Trophoblast cell (in vitro differentiated cells and primary cell): Measurements from ENCODE around the gene TOM1L2.
A peak's percentile ranks its signal among the peaks of the same experiment; 100 is the strongest.

Source experiments
- DNase-seq, 2 donors: peaks; one replicate each; pipeline ENCODE4 v3.0.0-alpha.2; 2016
- H2AFZ ChIP-seq: 2 replicates; pipeline ENCODE4 v1.6.1; 2013; ENCODE audit warnings: low read length, moderate library complexity, mild to moderate bottlenecking; ENCODE audit not compliant: insufficient read depth, poor library complexity
- H2AK5ac ChIP-seq: 2 replicates; pipeline ENCODE4 v1.6.1; 2013; ENCODE audit warnings: mild to moderate bottlenecking, low read length
- H2BK120ac ChIP-seq: 2 replicates; pipeline ENCODE4 v1.6.1; 2013; ENCODE audit warnings: low read length, mild to moderate bottlenecking, moderate library complexity; ENCODE audit not compliant: insufficient read depth, poor library complexity
- H2BK12ac ChIP-seq: 2 replicates; pipeline ENCODE4 v1.6.1; 2013; ENCODE audit warnings: mild to moderate bottlenecking, low read length, moderate library complexity
- H2BK5ac ChIP-seq: 2 replicates; pipeline ENCODE4 v1.6.1; 2013; ENCODE audit warnings: low read length, low read depth, moderate library complexity, mild to moderate bottlenecking; ENCODE audit not compliant: poor library complexity
- H3K14ac ChIP-seq: 2 replicates; pipeline ENCODE4 v1.6.1; 2013; ENCODE audit warnings: mild to moderate bottlenecking, low read length
- H3K18ac ChIP-seq: 2 replicates; pipeline ENCODE4 v1.6.1; 2013; ENCODE audit warnings: mild to moderate bottlenecking, low read length
- H3K23ac ChIP-seq: 2 replicates; pipeline ENCODE4 v1.6.1; 2013; ENCODE audit warnings: low read length
- H3K27ac ChIP-seq: 2 replicates; pipeline ENCODE4 v1.5.1; 2013; ENCODE audit warnings: low read depth, mild to moderate bottlenecking, inconsistent platforms, low read length, moderate library complexity
- H3K27me3 ChIP-seq: 2 replicates; pipeline ENCODE4 v1.6.1; 2013; ENCODE audit warnings: inconsistent platforms, mild to moderate bottlenecking, low read length, moderate library complexity; ENCODE audit not compliant: insufficient read depth
- H3K36me3 ChIP-seq, 2 experiments: 1 replicate in 1 of 2; 2 replicates in 1 of 2; pipeline ENCODE4 v1.6.1; 2013; ENCODE audit warnings: low read length in 2 of 2, mild to moderate bottlenecking in 2 of 2, moderate library complexity in 1 of 2; ENCODE audit not compliant: insufficient read depth in 2 of 2, control insufficient read depth in 1 of 2
- H3K4ac ChIP-seq: 2 replicates; pipeline ENCODE4 v1.6.1; 2013; ENCODE audit warnings: low read depth, mild to moderate bottlenecking, low read length, moderate library complexity
- H3K4me1 ChIP-seq, 2 experiments: 1 replicate in 1 of 2; 2 replicates in 1 of 2; pipeline ENCODE4 v1.6.1; 2013; ENCODE audit warnings: low read length in 2 of 2, mild to moderate bottlenecking in 2 of 2, moderate library complexity in 1 of 2; ENCODE audit not compliant: insufficient read depth in 2 of 2, control insufficient read depth in 1 of 2
- H3K4me2 ChIP-seq: 2 replicates; pipeline ENCODE4 v1.6.1; 2013; ENCODE audit warnings: inconsistent platforms, mild to moderate bottlenecking, low read length, moderate library complexity
- H3K4me3 ChIP-seq: 2 replicates; pipeline ENCODE4 v1.5.1; 2013; ENCODE audit warnings: mild to moderate bottlenecking, low read depth, low read length, inconsistent platforms
- H3K79me1 ChIP-seq: one replicate; pipeline ENCODE4 v1.6.1; 2013; ENCODE audit warnings: low read length
- H3K79me2 ChIP-seq: 2 replicates; pipeline ENCODE4 v1.6.1; 2013; ENCODE audit warnings: low read length, mild to moderate bottlenecking; ENCODE audit not compliant: control insufficient read depth, insufficient read depth, poor library complexity
- H3K9ac ChIP-seq: 2 replicates; pipeline ENCODE4 v1.6.1; 2013; ENCODE audit warnings: mild to moderate bottlenecking, low read length
- H3K9me3 ChIP-seq: 2 replicates; pipeline ENCODE4 v1.6.1; 2013; ENCODE audit warnings: low read depth, mild to moderate bottlenecking, control low read depth, inconsistent platforms, low read length; ENCODE audit not compliant: insufficient read depth
- H4K12ac ChIP-seq: 2 replicates; pipeline ENCODE4 v1.6.1; 2013; ENCODE audit warnings: low read depth, mild to moderate bottlenecking, low read length, moderate library complexity
- H4K8ac ChIP-seq: 2 replicates; pipeline ENCODE4 v1.6.1; 2013; ENCODE audit warnings: low read depth, mild to moderate bottlenecking, low read length, moderate library complexity
- H4K91ac ChIP-seq: one replicate; pipeline ENCODE4 v1.6.1; 2013; ENCODE audit warnings: low read depth, mild to moderate bottlenecking, low read length, moderate library complexity
- WGBS: extraction: QIAGEN DNeasy Blood & Tissue Kit; methylation state at CpG from one replicate; pipeline ENCODE4 v1.1.7; 2013; ENCODE audit warnings: missing lambda C conversion rate; ENCODE audit not compliant: insufficient read length, insufficient coverage; ENCODE audit errors: extremely low coverage; 5-methylcytosine and 5-hydroxymethylcytosine counted together

TOM1L2 gene

DNA sequence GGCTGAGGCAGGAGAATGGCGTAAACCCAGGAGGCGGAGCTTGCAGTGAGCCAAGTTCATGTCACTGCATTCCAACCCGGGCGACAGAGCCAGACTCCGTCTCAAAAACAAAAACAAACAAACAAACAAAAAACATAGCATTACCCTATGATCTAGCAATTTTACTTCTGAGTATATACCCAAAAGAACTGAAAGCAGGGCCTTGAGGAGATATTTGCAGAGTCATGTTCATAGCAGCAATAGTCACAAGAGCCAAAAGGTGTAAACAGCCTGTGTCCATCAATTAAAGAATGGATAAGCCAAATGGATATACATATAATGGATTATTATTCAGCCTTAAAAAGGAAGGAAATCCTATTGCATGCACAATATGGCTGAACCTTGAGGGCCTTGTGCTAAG is 63.1 kb downstream of the TOM1L2 start:
- no peak overlapping the region for H4K12ac ChIP-seq
- no peak overlapping the region for H3K27ac ChIP-seq

DNA sequence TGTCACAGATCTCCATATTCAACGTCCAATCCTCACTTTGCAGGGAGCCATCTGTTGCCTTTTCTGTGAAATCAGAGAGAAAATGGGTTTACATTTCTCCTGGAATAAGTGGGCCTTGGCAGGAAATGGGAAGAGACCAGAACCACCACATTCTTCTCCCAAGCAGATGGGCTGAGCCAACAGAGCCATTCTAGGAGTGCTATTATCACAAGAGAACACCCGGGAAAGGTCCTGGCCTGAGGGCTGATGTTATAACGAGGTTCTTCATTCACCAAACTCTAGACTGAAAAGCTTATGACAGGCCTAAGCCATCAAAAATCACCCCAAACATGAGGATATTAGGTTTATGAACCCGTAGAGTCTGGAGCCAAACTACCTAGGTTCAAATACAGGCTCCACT is 64.7 kb downstream of the TOM1L2 start:
- Histone ChIP-seq H4K91ac (peak overlapping the region; percentile 54), H3K4ac (no peak overlapping the region), H3K79me2 (peaks cover 2% of the 10 kb centered on the region), H3K9ac (no peak overlapping the region), H3K9me3 (no peaks in the 10 kb centered on the region), H4K8ac (no peak overlapping the region), H3K23ac (no peak overlapping the region), H4K12ac (no peak overlapping the region), H3K18ac (no peak overlapping the region), H3K4me2 (no peak overlapping the region), H2BK5ac (peak overlapping the region; percentile 47), H3K4me3 (no peak overlapping the region), H2AK5ac (no peak overlapping the region), H2AFZ (no peak overlapping the region), H3K4me1 (peaks cover 16 to 23% of the 10 kb centered on the region in 2 experiments), H2BK120ac (peak overlapping the region; percentile 18), H2BK12ac (no peak overlapping the region), H3K79me1 (peaks cover 11% of the 10 kb centered on the region), H3K27me3 (no peaks in the 10 kb centered on the region), H3K27ac (no peak overlapping the region), H3K14ac (no peak overlapping the region), H3K36me3 (peaks cover 6 to 14% of the 10 kb centered on the region in 2 experiments)
- no peak for DNase-seq
- WGBS: no CpG with 5 or more reads among the region's 4 CpGs

More for the DNA sequence above, 63.1 kb downstream of the TOM1L2 start:
- peaks cover 17 to 24% of the 10 kb centered on the region in 2 experiments for H3K4me1 ChIP-seq
- H4K8ac ChIP-seq: no peak overlapping the region
- no peak overlapping the region for H3K18ac ChIP-seq
- H3K9me3 ChIP-seq: no peaks in the 10 kb centered on the region
- no peak overlapping the region for H2AK5ac ChIP-seq
- H3K27me3 ChIP-seq: no peaks in the 10 kb centered on the region
- DNase-seq: peak in 1 of 2 donors; percentile 11
- H3K4me2 ChIP-seq: no peak overlapping the region
- H4K91ac ChIP-seq: no peak overlapping the region
- H2BK12ac ChIP-seq: no peak overlapping the region
- no peak overlapping the region for H2BK5ac ChIP-seq
- H3K79me1 ChIP-seq: peaks cover 15% of the 10 kb centered on the region
- no peak overlapping the region for H2BK120ac ChIP-seq
- H2AFZ ChIP-seq: no peak overlapping the region
- no peak overlapping the region for H3K4me3 ChIP-seq
- H3K23ac ChIP-seq: no peak overlapping the region
- no peak overlapping the region for H3K14ac ChIP-seq
- H3K36me3 ChIP-seq: peaks cover 6 to 14% of the 10 kb centered on the region in 2 experiments
- H3K79me2 ChIP-seq: peaks cover 2% of the 10 kb centered on the region
- no peak overlapping the region for H3K9ac ChIP-seq
- no peak overlapping the region for H3K4ac ChIP-seq
- WGBS: no CpG with 5 or more reads among the region's 5 CpGs

DNA sequence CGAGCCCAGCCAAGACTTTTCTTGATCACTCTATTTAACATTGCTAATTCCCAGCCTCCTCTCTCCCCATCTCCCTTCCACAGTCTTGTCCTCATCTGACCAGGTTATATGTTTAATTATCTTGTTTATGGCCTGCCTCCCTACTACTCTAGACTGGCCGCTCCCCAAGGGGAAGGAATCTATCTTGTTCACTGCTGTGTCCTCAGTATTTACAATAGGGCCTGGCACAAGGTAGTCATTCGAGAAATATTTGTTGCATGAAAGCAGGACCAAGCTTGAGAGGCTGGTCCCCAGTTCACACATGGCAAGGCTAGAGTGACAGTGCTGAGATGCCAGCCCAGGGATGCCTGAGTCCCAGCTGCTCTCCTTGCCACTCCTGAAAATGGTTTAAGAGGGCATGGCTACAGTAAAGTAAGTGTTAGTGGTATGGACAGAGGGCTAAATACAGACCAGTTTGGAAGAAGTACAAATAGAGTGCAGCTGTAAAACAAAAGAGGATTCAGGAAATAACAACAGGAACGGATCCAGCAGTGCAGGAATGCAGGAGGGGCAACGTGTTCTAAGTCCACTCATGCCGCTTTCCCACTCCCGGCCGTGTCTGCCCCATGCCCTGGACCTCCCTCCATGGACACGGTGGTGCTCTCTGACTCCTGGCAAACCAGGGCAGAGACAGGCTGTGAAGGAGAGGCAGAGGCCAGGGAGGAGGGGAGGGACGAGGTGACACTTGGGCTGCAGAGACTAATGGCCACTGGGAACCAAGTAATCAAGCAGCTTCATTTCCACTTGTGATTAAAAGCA is 65.6 kb downstream of the TOM1L2 start:
- no CpG with 5 or more reads among the region's 10 CpGs for WGBS
- Histone ChIP-seq H3K9ac (no peak overlapping the region), H3K9me3 (no peaks in the 10 kb centered on the region), H3K27ac (no peak overlapping the region), H3K4ac (no peak overlapping the region), H4K91ac (peak overlapping the region; percentile 16), H3K4me2 (no peak overlapping the region), H3K23ac (no peak overlapping the region), H2AFZ (no peak overlapping the region), H3K4me3 (no peak overlapping the region), H2BK12ac (peak overlapping the region; percentile 9), H4K8ac (peak overlapping the region; percentile 2), H3K18ac (peak overlapping the region; percentile 58), H2AK5ac (peak overlapping the region; percentile 11), H4K12ac (no peak overlapping the region), H2BK5ac (peak overlapping the region; percentile 3), H3K4me1 (peaks cover 16 to 26% of the 10 kb centered on the region in 2 experiments), H3K14ac (peak overlapping the region; percentile 14), H3K27me3 (no peaks in the 10 kb centered on the region), H2BK120ac (peak overlapping the region; percentile 18), H3K79me2 (peaks cover 2% of the 10 kb centered on the region), H3K36me3 (peaks cover 8 to 15% of the 10 kb centered on the region in 2 experiments), H3K79me1 (peaks cover 11% of the 10 kb centered on the region)
- DNase-seq: no peak

DNA sequence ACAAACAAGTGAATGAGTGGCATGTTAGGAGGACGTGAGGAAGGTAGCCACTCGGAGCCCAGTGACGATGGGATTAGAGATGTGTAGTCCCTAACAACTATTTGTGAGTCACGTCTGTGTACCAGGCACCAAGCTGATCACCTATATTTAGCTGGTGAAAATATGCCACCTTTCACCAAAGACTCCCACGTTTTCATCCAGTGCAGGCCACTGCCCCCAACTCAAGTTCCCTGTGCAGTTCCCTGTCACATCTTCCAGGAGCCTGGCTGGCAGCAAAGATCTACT is 67.2 kb downstream of the TOM1L2 start:
- H2AK5ac ChIP-seq: no peak overlapping the region
- no peak overlapping the region for H3K4me2 ChIP-seq
- no peak overlapping the region for H3K4me3 ChIP-seq
- no peak overlapping the region for H4K91ac ChIP-seq
- no peak for DNase-seq
- H4K8ac ChIP-seq: no peak overlapping the region
- H4K12ac ChIP-seq: no peak overlapping the region
- H3K9me3 ChIP-seq: no peaks in the 10 kb centered on the region
- no peak overlapping the region for H3K9ac ChIP-seq
- H3K4me1 ChIP-seq: peaks cover 14 to 28% of the 10 kb centered on the region in 2 experiments
- H2BK12ac ChIP-seq: no peak overlapping the region
- H3K79me1 ChIP-seq: peaks cover 13% of the 10 kb centered on the region
- no CpG with 5 or more reads among the region's 5 CpGs for WGBS
- no peak overlapping the region for H3K14ac ChIP-seq
- no peaks in the 10 kb centered on the region for H3K27me3 ChIP-seq
- H3K36me3 ChIP-seq: peaks cover 8 to 16% of the 10 kb centered on the region in 2 experiments
- H3K18ac ChIP-seq: no peak overlapping the region
- no peaks in the 10 kb centered on the region for H3K79me2 ChIP-seq
- no peak overlapping the region for H3K27ac ChIP-seq
- no peak overlapping the region for H2BK120ac ChIP-seq
- no peak overlapping the region for H2AFZ ChIP-seq
- no peak overlapping the region for H3K4ac ChIP-seq
- no peak overlapping the region for H3K23ac ChIP-seq
- no peak overlapping the region for H2BK5ac ChIP-seq
